NCI-H446 treated with DMSO at 0.1 percent for 48 hours (cell line): ENCODE results near the gene GRIN2A.

ENCODE experiments used
- DNase-seq: peaks from one replicate; lab custom pipeline; 2025; lab: John Stamatoyannopoulos, UW

GRIN2A gene

GRCh38 chr16:9965079-9965478 is 217.1 kb downstream of the GRIN2A start:
- no peak for DNase-seq

GRCh38 chr16:9964426-9964825 is 217.8 kb downstream of the GRIN2A start:
- DNase-seq, result no peak

- no peak for DNase-seq
These were observed 224.8 kb downstream of the GRIN2A start for GRCh38 chr16:9957433-9957832.

GRCh38 chr16:9957002-9957401 is 225.2 kb downstream of the GRIN2A start:
- DNase-seq, result no peak

GRCh38 chr16:9955677-9956076 is 226.6 kb downstream of the GRIN2A start:
- no peak for DNase-seq

- DNase-seq, result no peak
These were observed 228.2 kb downstream of the GRIN2A start for GRCh38 chr16:9953908-9954570.

GRCh38 chr16:9950658-9951057 is 231.6 kb downstream of the GRIN2A start:
- no peak for DNase-seq

GRCh38 chr16:9949396-9949795 is 232.8 kb downstream of the GRIN2A start:
- no peak for DNase-seq

- no peak for DNase-seq
These were observed 233.3 kb downstream of the GRIN2A start for GRCh38 chr16:9948933-9949332.

- no peak for DNase-seq
These were observed 236.1 kb downstream of the GRIN2A start for GRCh38 chr16:9946022-9946720.

GRCh38 chr16:9943121-9943520 is 239.1 kb downstream of the GRIN2A start:
- no peak for DNase-seq

GRCh38 chr16:9941245-9941644 is 241.0 kb downstream of the GRIN2A start:
- no peak for DNase-seq

- DNase-seq, result no peak
These were observed 247.3 kb downstream of the GRIN2A start for GRCh38 chr16:9934723-9935508.

GRCh38 chr16:9932919-9933653 is 249.1 kb downstream of the GRIN2A start:
- DNase-seq, result no peak

- no peak for DNase-seq
These were observed 250.2 kb downstream of the GRIN2A start for GRCh38 chr16:9932000-9932399.

- no peak for DNase-seq
These were observed 252.4 kb downstream of the GRIN2A start for GRCh38 chr16:9929836-9930235.

- no peak for DNase-seq
These were observed 252.9 kb downstream of the GRIN2A start for GRCh38 chr16:9929313-9929712.

GRCh38 chr16:9922441-9922840 is 259.8 kb downstream of the GRIN2A start:
- no peak for DNase-seq

GRCh38 chr16:9921997-9922396 is 260.2 kb downstream of the GRIN2A start:
- no peak for DNase-seq

GRCh38 chr16:9919460-9919859 is 262.8 kb downstream of the GRIN2A start:
- no peak for DNase-seq

GRCh38 chr16:9917691-9918090 is 264.5 kb downstream of the GRIN2A start:
- DNase-seq, result no peak

- no peak for DNase-seq
These were observed 268.5 kb downstream of the GRIN2A start for GRCh38 chr16:9913604-9914326.
